H1 (cell line): ENCODE results near the gene HIVEP2. TPM values are rescaled to one million over a fixed set of nuclear protein-coding genes. Genes with fewer than 3 reads are reported as not detected.

Experiments
- CTCF ChIA-PET: fragments of 300-600 bp; sonication (Branson Sonifier 250); formaldehyde crosslinking; loops from one replicate; lab custom pipeline; 2021; ENCODE audit not compliant: partially characterized antibody; lab: Charles Lee
- POLR2A ChIA-PET: fragments of 300-600 bp; sonication (Branson Sonifier 250); formaldehyde crosslinking; loops from one replicate; lab custom pipeline; 2021; ENCODE audit warnings: inconsistent platforms; ENCODE audit not compliant: partially characterized antibody; lab: Charles Lee
- DNase-seq, 2 experiments: peaks; one replicate each; pipeline versions ENCODE4 v3.0.0 to v3.0.0-alpha.2; 2010 to 2022; ENCODE audit warnings: low spot score in 2 of 2, low read depth in 1 of 2, mixed read lengths in 1 of 2
- FAIRE-seq: peaks from 2 replicates; lab custom pipeline; 2011; peaks lifted over from hg19 to GRCh38; lab: Jason Lieb, UNC
- H2AFZ ChIP-seq: 2 replicates; pipeline ENCODE4 v1.8.1; 2012; ENCODE audit warnings: low read length, inconsistent platforms
- H2AK5ac ChIP-seq: 2 replicates; pipeline ENCODE4 v1.6.1; 2013; ENCODE audit warnings: low read depth, low read length
- H2BK120ac ChIP-seq: replicated peaks from 2 replicates; pipeline ENCODE3; 2013; ENCODE audit warnings: low read depth, low read length, inconsistent platforms
- H2BK12ac ChIP-seq: 2 replicates; pipeline ENCODE4 v1.6.1; 2013; ENCODE audit warnings: low read depth, low read length
- H2BK15ac ChIP-seq: 2 replicates; pipeline ENCODE4 v1.6.1; 2013; ENCODE audit warnings: low read length
- H2BK20ac ChIP-seq: 2 replicates; pipeline ENCODE4 v1.6.1; 2013; ENCODE audit warnings: low read length
- H2BK5ac ChIP-seq: 2 replicates; pipeline ENCODE4 v1.6.1; 2013; ENCODE audit warnings: low read depth, low read length
- H3K14ac ChIP-seq: 2 replicates; pipeline ENCODE4 v1.6.1; 2013; ENCODE audit warnings: inconsistent platforms; ENCODE audit not compliant: insufficient read length
- H3K18ac ChIP-seq: 2 replicates; pipeline ENCODE4 v1.6.1; 2013; ENCODE audit warnings: low read length; ENCODE audit errors: extremely low read depth
- H3K23ac ChIP-seq: 2 replicates; pipeline ENCODE4 v1.6.1; 2013; ENCODE audit warnings: inconsistent platforms; ENCODE audit not compliant: insufficient read length
- H3K23me2 ChIP-seq: 2 replicates; pipeline ENCODE4 v1.6.1; 2013; ENCODE audit warnings: low read depth, low read length
- H3K27ac ChIP-seq: 2 replicates; pipeline ENCODE4 v1.6.1; 2011; ENCODE audit warnings: low read depth, low read length, inconsistent platforms
- H3K27me3 ChIP-seq, 4 experiments: replicated peaks in 1 of 4; 1 replicate in 1 of 4; 2 replicates in 3 of 4; pipeline versions ENCODE4 v1.6.1 to v1.8.1; 2011 to 2013; ENCODE audit warnings: low read length in 3 of 4, mild to moderate bottlenecking in 3 of 4, inconsistent platforms in 2 of 4, mixed read lengths in 2 of 4, moderate library complexity in 1 of 4; ENCODE audit not compliant: control insufficient read depth in 3 of 4, insufficient read depth in 3 of 4; ENCODE audit errors: extremely low read depth in 1 of 4
- H3K36me3 ChIP-seq, 4 experiments: 2 replicates each; pipeline versions ENCODE4 v1.6.1 to v1.8.1; 2011 to 2013; ENCODE audit warnings: mild to moderate bottlenecking in 4 of 4, low read length in 3 of 4, moderate library complexity in 2 of 4, control low read depth in 1 of 4, inconsistent platforms in 1 of 4; ENCODE audit not compliant: insufficient read depth in 4 of 4, control insufficient read depth in 2 of 4
- H3K4ac ChIP-seq: replicated peaks from 2 replicates; pipeline ENCODE3; 2013; ENCODE audit warnings: low read length, low read depth, mixed read lengths, inconsistent platforms; ENCODE audit not compliant: insufficient read length
- H3K4me1 ChIP-seq, 4 experiments: replicated peaks in 1 of 4; 1 replicate in 1 of 4; 2 replicates in 3 of 4; pipeline versions ENCODE4 v1.6.1 to v1.8.1; 2011 to 2013; ENCODE audit warnings: low read length in 3 of 4, inconsistent platforms in 2 of 4, mixed read lengths in 1 of 4; ENCODE audit not compliant: insufficient read depth in 4 of 4, control insufficient read depth in 3 of 4
- H3K4me2 ChIP-seq, 2 experiments: 2 replicates each; pipeline versions ENCODE4 v1.6.1 to v1.8.1; 2011 to 2013; ENCODE audit warnings: low read depth in 2 of 2, low read length in 2 of 2, control low read depth in 1 of 2, inconsistent platforms in 1 of 2, mild to moderate bottlenecking in 1 of 2; ENCODE audit not compliant: insufficient read depth in 1 of 2
- H3K4me3 ChIP-seq, 4 experiments: fragments of 200-600, 300-600 bp in 1 of 4; sonication (generic), shearing (Covaris generic), sonication (Bioruptor Twin) in 1 of 4; 2 replicates each; pipeline versions ENCODE4 v1.5.1 to v1.8.1; 2011 to 2016; ENCODE audit warnings: low read length in 4 of 4, low read depth in 3 of 4, control low read depth in 2 of 4, inconsistent platforms in 2 of 4, mild to moderate bottlenecking in 2 of 4, mixed read lengths in 1 of 4, moderate library complexity in 1 of 4; ENCODE audit not compliant: insufficient read depth in 2 of 4; ENCODE audit errors: extremely low read depth in 1 of 4
- H3K56ac ChIP-seq: replicated peaks from 2 replicates; pipeline ENCODE3; 2013; ENCODE audit warnings: low read depth, mild to moderate bottlenecking, mixed read lengths, low read length, inconsistent platforms; ENCODE audit not compliant: insufficient read length
- H3K79me1 ChIP-seq: 2 replicates; pipeline ENCODE4 v1.6.1; 2013; ENCODE audit warnings: low read depth, low read length, control low read depth
- H3K79me2 ChIP-seq, 2 experiments: 2 replicates each; pipeline versions ENCODE4 v1.6.1 to v1.8.1; 2012 to 2013; ENCODE audit warnings: low read length in 2 of 2, mild to moderate bottlenecking in 2 of 2, inconsistent platforms in 1 of 2; ENCODE audit not compliant: insufficient read depth in 2 of 2, control insufficient read depth in 1 of 2
- H3K9ac ChIP-seq, 4 experiments: replicated peaks in 1 of 4; 1 replicate in 1 of 4; 2 replicates in 3 of 4; pipeline versions ENCODE4 v1.6.1 to v1.8.1; 2011 to 2013; ENCODE audit warnings: low read depth in 3 of 4, low read length in 3 of 4, control low read depth in 2 of 4, mild to moderate bottlenecking in 2 of 4, moderate library complexity in 2 of 4, inconsistent platforms in 1 of 4; ENCODE audit errors: extremely low read depth in 1 of 4
- H3K9me3 ChIP-seq, 2 experiments: 2 replicates each; pipeline versions ENCODE4 v1.6.1 to v1.8.1; 2012 to 2013; ENCODE audit warnings: mild to moderate bottlenecking in 2 of 2, moderate library complexity in 2 of 2, control low read depth in 1 of 2, inconsistent platforms in 1 of 2, low read depth in 1 of 2, low read length in 1 of 2, mixed read lengths in 1 of 2; ENCODE audit not compliant: insufficient read depth in 2 of 2
- H4K20me1 ChIP-seq, 2 experiments: replicated peaks in 1 of 2; 2 replicates each; pipeline versions ENCODE3 to v1.8.1; 2011 to 2013; ENCODE audit warnings: inconsistent platforms in 2 of 2, low read length in 2 of 2, mild to moderate bottlenecking in 1 of 2; ENCODE audit not compliant: insufficient read depth in 2 of 2, control insufficient read depth in 1 of 2
- H4K5ac ChIP-seq: 2 replicates; pipeline ENCODE4 v1.6.1; 2013; ENCODE audit warnings: low read length, low read depth, mixed read lengths, inconsistent platforms; ENCODE audit not compliant: insufficient read length
- H4K8ac ChIP-seq: 2 replicates; pipeline ENCODE4 v1.8.0; 2013; ENCODE audit warnings: mild to moderate bottlenecking, moderate library complexity, low read length, inconsistent platforms; ENCODE audit not compliant: insufficient read depth; ENCODE audit errors: extremely low read depth
- H4K91ac ChIP-seq: replicated peaks from 2 replicates; pipeline ENCODE3; 2013; ENCODE audit warnings: low read length, mixed read lengths, inconsistent platforms; ENCODE audit not compliant: insufficient read length
- BRCA1 ChIP-seq: IDR thresholded peaks from 2 replicates; pipeline ENCODE4 v1.6.1; 2012; ENCODE audit warnings: low read depth, low read length, improper control_type of control experiment
- CHD2 ChIP-seq: IDR thresholded peaks from 2 replicates; pipeline ENCODE4 v1.6.1; 2012; ENCODE audit warnings: low read length, improper control_type of control experiment
- CTBP2 ChIP-seq: IDR thresholded peaks from 2 replicates; pipeline ENCODE4 v1.7.0; 2011; ENCODE audit warnings: borderline replicate concordance, mild to moderate bottlenecking, moderate library complexity, mixed read lengths, low read length; ENCODE audit not compliant: insufficient read depth, insufficient read length
- E2F6 ChIP-seq: IDR thresholded peaks from 2 replicates; pipeline ENCODE4 v1.6.1; 2012; ENCODE audit warnings: inconsistent platforms
- GTF2F1 ChIP-seq: IDR thresholded peaks from 2 replicates; pipeline ENCODE4 v1.6.1; 2012; ENCODE audit warnings: low read depth, low read length, improper control_type of control experiment, borderline replicate concordance
- JUN ChIP-seq: IDR thresholded peaks from 2 replicates; pipeline ENCODE4 v1.6.1; 2011; ENCODE audit warnings: low read depth, mild to moderate bottlenecking, improper control_type of control experiment, low read length
- JUND ChIP-seq: IDR thresholded peaks from 2 replicates; pipeline ENCODE4 v1.6.1; 2011; ENCODE audit warnings: mild to moderate bottlenecking, improper control_type of control experiment, low read length
- MAX ChIP-seq: IDR thresholded peaks from 2 replicates; pipeline ENCODE4 v1.6.1; 2012; ENCODE audit warnings: inconsistent platforms
- RAD21 ChIP-seq, 2 experiments: IDR thresholded peaks in 1 of 2; conservative IDR thresholded peaks in 1 of 2; 2 replicates each; pipeline ENCODE4 v1.6.1; 2011; ENCODE audit warnings: low read depth in 2 of 2, low read length in 2 of 2, improper control_type of control experiment in 1 of 2, inconsistent platforms in 1 of 2, mild to moderate bottlenecking in 1 of 2, moderate library complexity in 1 of 2
- SIN3A ChIP-seq, 2 experiments: IDR thresholded peaks in 1 of 2; conservative IDR thresholded peaks in 1 of 2; 2 replicates each; pipeline ENCODE4 v1.6.1; 2011 to 2012; ENCODE audit warnings: low read length in 2 of 2, improper control_type of control experiment in 1 of 2, low read depth in 1 of 2, mild to moderate bottlenecking in 1 of 2
- WGBS, 2 experiments: shearing (Covaris generic) in 1 of 2; methylation state at CpG; one replicate each; pipeline versions ENCODE4 v1.1.6 to v1.1.7; 2013 to 2015; ENCODE audit warnings: low lambda C conversion rate in 2 of 2, mixed read lengths in 2 of 2, inconsistent platforms in 1 of 2, low coverage in 1 of 2, missing lambda C conversion rate in 1 of 2; ENCODE audit not compliant: insufficient replicate concordance in 2 of 2, insufficient coverage in 1 of 2, insufficient read length in 1 of 2; ENCODE audit errors: extremely low coverage in 1 of 2, missing lambda C conversion rate in 1 of 2; 5-methylcytosine and 5-hydroxymethylcytosine counted together
- polyA plus RNA-seq, 7 experiments: library from polyadenylated mRNA; depleted of rRNA in 3 of 7; stranded (reverse) in 5 of 7; unstranded in 2 of 7; fragments of >200 nt in 5 of 7; fragments of 200-250 nt in 2 of 7; gene quantifications; 1 replicate in 5 of 7; 2 replicates in 1 of 7; 4 replicates in 1 of 7; pipeline versions ENCODE4 v1.2.1 to v1.2.3, GENCODE V29; 2011 to 2013; ENCODE audit warnings: missing spikeins in 2 of 7, mixed read lengths in 2 of 7
- total RNA-seq: library from RNA; stranded (reverse); fragmentation: NEBNext Ultra II Directional; extraction: Animal tissue kit (Norgen Biotek cat#: 25700); gene quantifications from 2 replicates; pipeline ENCODE4 v1.2.1, GENCODE V29; 2021

HIVEP2 gene
- total and polyA plus RNA-seq, 2 of the 8 experiments (the other 6 are each of a cell fraction or from before 2014, with no cell fraction given) = 2.2 to 6.1 TPM

GRCh38 chr6:142833054-142833453, 111.9 kb downstream of the HIVEP2 start:
- Histone ChIP-seq H2BK5ac (no peak overlapping the region), H3K23me2 (no peaks in the 10 kb centered on the region), H3K4me3 (no peak overlapping the region), H4K8ac (no peak overlapping the region), H3K4ac (no peak overlapping the region), H2AFZ (no peak overlapping the region), H3K27ac (no peak overlapping the region), H3K4me1 (no peaks in the 10 kb centered on the region), H3K27me3 (no peaks in the 10 kb centered on the region), H3K9ac (no peak overlapping the region), H4K20me1 (no peaks in the 10 kb centered on the region), H2BK12ac (no peak overlapping the region), H4K5ac (no peak overlapping the region), H3K79me1 (no peaks in the 10 kb centered on the region), H2BK20ac (no peak overlapping the region), H3K23ac (no peak overlapping the region), H3K9me3 (no peaks in the 10 kb centered on the region; a peak in 1 of 4 replicates), H2BK120ac (no peak overlapping the region), H3K36me3 (no peaks in the 10 kb centered on the region), H3K14ac (no peak overlapping the region), H4K91ac (no peak overlapping the region), H3K4me2 (no peak overlapping the region), H3K18ac (no peak overlapping the region), H2BK15ac (no peak overlapping the region), H3K79me2 (no peaks in the 10 kb centered on the region), H2AK5ac (no peak overlapping the region), H3K56ac (no peak overlapping the region)
- DNase-seq (no peak), FAIRE-seq (no peak)
- WGBS, 2 experiments = 86% methylated on average over 1 of the region's 1 CpG; no CpG with 5 or more reads in 1 of the 2 experiments
- ChIA-PET CTCF (interaction anchor here (1.0 kb wide), 1 partner anchor 504 kb away, joined by 3 read pairs; no protein-coding TSS in a partner anchor), POLR2A (no interaction called here)
- TF ChIP-seq JUN = no peak
- no peak for TF ChIP-seq MAX
- TF ChIP-seq E2F6 = no peak
- no peak for TF ChIP-seq JUND
- TF ChIP-seq GTF2F1 = no peak
- TF ChIP-seq RAD21 (IDR thresholded peaks at IDR 0.05 in 1 of 2, conservative IDR thresholded peaks at IDR 0.05 in 1 of 2; ENCODE audit: low read depth in 2 of 2, low read length in 2 of 2) = no peak
- no peak for TF ChIP-seq CHD2
- TF ChIP-seq CTBP2 = no peak
- TF ChIP-seq SIN3A (conservative IDR thresholded peaks at IDR 0.05 in 1 of 2, IDR thresholded peaks at IDR 0.05 in 1 of 2; ENCODE audit: low read depth in 1 of 2, low read length in 2 of 2) = no peak
- TF ChIP-seq BRCA1 = no peak
